Neural crest cell (in vitro differentiated cells): ENCODE data around the gene ST6GALNAC4. TPM values are rescaled to one million over a fixed set of nuclear protein-coding genes. Genes with fewer than 3 reads are reported as not detected.

ENCODE experiments used
- DNase-seq: peaks from one replicate; pipeline ENCODE4 v3.0.0; 2021; ENCODE audit warnings: low read depth, mixed read lengths, low spot score
- H3K27ac Mint-ChIP-seq: one replicate; pipeline ENCODE4 v1.8.0; 2021; ENCODE audit warnings: mild to moderate bottlenecking, mixed read lengths; ENCODE audit not compliant: unreplicated experiment
- H3K27me3 Mint-ChIP-seq: 2 replicates; pipeline ENCODE4 v1.8.0; 2021; ENCODE audit warnings: low read depth, mild to moderate bottlenecking, mixed read lengths
- H3K36me3 Mint-ChIP-seq: 2 replicates; pipeline ENCODE4 v1.8.0; 2021; ENCODE audit warnings: low read depth, mild to moderate bottlenecking, mixed read lengths
- H3K4me1 Mint-ChIP-seq: 2 replicates; pipeline ENCODE4 v1.8.0; 2021; ENCODE audit warnings: mixed read lengths
- H3K4me3 Mint-ChIP-seq: one replicate; pipeline ENCODE4 v1.8.0; 2021; ENCODE audit warnings: mild to moderate bottlenecking, mixed read lengths
- H3K9me3 Mint-ChIP-seq: 2 replicates; pipeline ENCODE4 v1.8.0; 2021; ENCODE audit warnings: mixed read lengths
- total RNA-seq: library from RNA; stranded (reverse); gene quantifications from 2 replicates; pipeline ENCODE4 v1.2.1, GENCODE V29; 2021
- TF ChIP-seq, protein P1 (sequence below): fragments of 200-600 bp; sonication (generic); conservative IDR thresholded peaks from 2 replicates; pipeline ENCODE4 v1.5.0; 2021; ENCODE audit warnings: antibody characterized with exemption, mild to moderate bottlenecking

Gene ST6GALNAC4
- total RNA-seq, 1 donor from 2014 or later, result 14.5 TPM

DNA sequence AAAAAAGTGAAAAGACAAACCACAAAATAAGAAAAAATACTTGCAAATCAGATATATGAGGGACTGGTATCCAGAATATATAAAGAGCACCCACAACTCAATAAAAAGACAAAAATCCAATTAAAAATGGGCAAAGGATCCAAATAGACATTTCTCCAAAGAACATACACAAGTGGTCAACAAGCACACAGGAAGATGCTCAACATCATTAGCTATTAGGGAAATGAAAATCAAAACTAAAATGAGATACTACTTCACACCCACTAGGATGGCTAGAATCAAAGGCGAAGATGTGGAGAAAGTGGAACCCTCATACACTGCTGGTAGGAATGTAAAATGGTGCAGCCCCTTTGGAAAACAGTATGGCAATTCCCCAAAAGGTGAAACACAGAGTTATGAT is 41.9 kb upstream of the ST6GALNAC4 start:
- Mint-ChIP-seq H3K27ac (no peak overlapping the region), H3K27me3 (no peaks in the 10 kb centered on the region), H3K36me3 (no peaks in the 10 kb centered on the region), H3K4me1 (peaks cover 41% of the 10 kb centered on the region), H3K9me3 (no peaks in the 10 kb centered on the region), H3K4me3 (no peak overlapping the region)
- no peak for DNase-seq
- TF ChIP-seq, protein P1, sequence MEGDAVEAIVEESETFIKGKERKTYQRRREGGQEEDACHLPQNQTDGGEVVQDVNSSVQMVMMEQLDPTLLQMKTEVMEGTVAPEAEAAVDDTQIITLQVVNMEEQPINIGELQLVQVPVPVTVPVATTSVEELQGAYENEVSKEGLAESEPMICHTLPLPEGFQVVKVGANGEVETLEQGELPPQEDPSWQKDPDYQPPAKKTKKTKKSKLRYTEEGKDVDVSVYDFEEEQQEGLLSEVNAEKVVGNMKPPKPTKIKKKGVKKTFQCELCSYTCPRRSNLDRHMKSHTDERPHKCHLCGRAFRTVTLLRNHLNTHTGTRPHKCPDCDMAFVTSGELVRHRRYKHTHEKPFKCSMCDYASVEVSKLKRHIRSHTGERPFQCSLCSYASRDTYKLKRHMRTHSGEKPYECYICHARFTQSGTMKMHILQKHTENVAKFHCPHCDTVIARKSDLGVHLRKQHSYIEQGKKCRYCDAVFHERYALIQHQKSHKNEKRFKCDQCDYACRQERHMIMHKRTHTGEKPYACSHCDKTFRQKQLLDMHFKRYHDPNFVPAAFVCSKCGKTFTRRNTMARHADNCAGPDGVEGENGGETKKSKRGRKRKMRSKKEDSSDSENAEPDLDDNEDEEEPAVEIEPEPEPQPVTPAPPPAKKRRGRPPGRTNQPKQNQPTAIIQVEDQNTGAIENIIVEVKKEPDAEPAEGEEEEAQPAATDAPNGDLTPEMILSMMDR, result no peak

DNA sequence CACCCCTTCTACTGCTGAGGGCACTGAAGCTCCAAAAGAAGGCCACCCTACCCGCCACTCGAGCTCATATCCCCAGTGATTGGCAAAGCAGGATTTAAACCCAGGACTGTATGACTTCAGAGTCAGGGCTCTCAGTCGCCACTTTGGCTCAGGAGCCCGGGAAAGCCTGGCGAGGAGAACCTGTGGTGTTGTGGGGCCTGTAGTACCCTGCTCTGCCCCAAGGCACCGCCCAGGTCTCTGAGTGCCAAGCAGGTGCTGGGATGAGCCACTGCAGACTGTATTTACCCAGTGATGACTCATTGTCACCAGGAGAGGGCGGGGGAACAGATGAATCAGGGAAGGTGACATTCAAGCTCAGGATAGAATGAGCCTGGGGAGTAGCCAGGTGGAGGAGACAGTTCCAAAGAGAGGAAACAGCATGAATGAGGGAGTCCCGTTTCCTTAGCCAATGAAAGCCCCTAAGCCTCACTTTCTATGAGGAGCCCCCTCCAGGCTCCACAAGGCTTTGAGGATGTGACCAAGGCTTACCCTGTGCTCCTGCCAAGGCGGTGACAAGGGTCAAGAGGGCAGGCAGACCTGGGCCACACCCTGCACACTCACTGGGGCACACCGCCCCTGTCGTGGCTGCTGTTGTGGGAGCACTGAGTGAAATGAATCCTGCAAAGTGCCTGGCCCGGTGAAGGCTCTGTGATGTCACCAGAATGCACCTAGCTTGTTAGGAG is 38.6 kb upstream of the ST6GALNAC4 start:
- TF ChIP-seq, protein P1, result peak; percentile 57
- H3K27ac Mint-ChIP-seq, result peak overlapping the region; percentile 12
- no peaks in the 10 kb centered on the region for H3K9me3 Mint-ChIP-seq
- DNase-seq, result no peak
- no peak overlapping the region for H3K4me3 Mint-ChIP-seq
- H3K4me1 Mint-ChIP-seq, result peaks cover 57% of the 10 kb centered on the region
- H3K36me3 Mint-ChIP-seq, result no peaks in the 10 kb centered on the region
- no peaks in the 10 kb centered on the region for H3K27me3 Mint-ChIP-seq

DNA sequence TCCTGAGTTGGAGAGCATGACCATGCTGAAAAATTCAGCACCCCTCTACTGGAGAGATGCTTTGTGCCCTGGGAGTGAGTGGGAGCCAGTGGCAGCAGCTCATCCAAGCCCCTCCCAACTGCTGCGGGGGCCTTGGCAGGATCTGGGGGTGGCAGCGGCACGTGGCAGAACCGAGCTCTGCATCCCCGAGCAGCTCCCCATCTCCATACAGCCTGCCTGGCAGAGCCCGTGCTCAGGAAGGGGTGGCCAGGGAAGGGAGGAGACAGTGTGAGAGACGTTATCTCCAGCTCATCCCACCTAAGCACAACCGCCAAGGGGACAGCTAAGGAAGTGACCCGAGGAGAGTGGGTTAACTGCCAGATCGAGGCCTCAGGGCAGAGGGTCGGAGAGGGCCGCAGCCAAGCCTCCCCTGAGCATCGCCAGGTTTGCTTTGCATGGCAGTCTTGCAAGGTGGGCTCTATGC is 38.0 kb upstream of the ST6GALNAC4 start:
- H3K4me1 Mint-ChIP-seq, result peaks cover 58% of the 10 kb centered on the region
- H3K27ac Mint-ChIP-seq, result peak overlapping the region; percentile 19
- H3K27me3 Mint-ChIP-seq, result no peaks in the 10 kb centered on the region
- H3K9me3 Mint-ChIP-seq, result no peaks in the 10 kb centered on the region
- TF ChIP-seq, protein P1, result no peak
- no peak overlapping the region for H3K4me3 Mint-ChIP-seq
- H3K36me3 Mint-ChIP-seq, result no peaks in the 10 kb centered on the region
- DNase-seq, result no peak

DNA sequence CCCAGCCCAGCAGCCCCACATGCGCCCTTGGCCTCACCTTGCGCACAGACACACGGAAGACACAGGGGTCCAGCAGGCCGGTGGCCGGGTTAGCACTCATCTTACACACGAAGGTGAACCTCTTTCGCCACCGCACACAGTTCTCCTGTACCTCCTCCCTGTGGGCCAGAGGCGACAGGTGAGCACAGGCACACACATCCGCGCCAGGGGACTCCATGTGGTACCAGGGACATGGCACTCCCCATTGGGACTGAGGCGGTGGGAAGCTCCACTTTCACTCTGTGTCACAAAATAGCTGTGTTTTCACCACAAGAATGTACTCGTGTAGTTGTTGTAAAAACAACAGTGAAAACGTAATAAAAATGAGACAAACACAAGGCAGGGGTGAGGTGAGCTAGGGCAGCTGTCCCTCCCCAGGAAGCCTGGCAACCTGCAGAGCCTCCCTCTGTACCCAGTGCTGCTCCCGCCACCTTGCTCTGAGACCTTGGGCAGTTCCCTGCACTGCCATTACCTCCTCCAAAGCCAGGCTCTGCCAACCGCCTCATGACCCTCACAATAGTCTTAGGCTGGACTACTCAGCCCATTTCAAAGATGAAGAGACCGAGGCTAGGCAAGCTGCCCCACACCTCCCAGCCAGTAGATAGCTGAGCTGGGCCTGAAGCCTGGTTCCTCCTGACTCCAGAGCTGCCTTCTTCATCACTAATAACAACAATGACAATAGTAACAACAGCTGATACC is 37.1 kb upstream of the ST6GALNAC4 start:
- Mint-ChIP-seq H3K36me3 (no peaks in the 10 kb centered on the region), H3K27me3 (no peaks in the 10 kb centered on the region), H3K4me3 (peak overlapping the region; percentile 41), H3K9me3 (no peaks in the 10 kb centered on the region), H3K27ac (no peak overlapping the region), H3K4me1 (peaks cover 53% of the 10 kb centered on the region)
- TF ChIP-seq, protein P1, result no peak
- DNase-seq, result no peak

DNA sequence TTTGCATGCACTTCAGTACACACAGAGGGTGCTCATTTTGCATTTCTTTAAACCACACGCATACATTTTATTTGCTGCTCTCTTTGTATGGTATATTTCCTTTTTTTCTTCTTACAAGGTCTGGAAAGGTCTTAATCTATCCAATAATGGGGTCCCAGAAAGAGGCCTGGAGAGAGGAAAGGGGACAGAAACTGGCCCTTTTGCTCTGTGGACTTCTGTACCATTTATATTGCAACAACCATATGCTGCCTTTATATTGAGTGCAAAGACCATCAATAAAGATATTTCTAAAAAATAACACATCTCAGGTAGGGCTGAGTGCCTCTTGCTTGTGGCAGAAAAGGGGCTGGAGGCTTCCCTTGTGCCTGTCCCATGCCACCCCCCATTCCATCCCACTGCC is 36.3 kb upstream of the ST6GALNAC4 start:
- no peak for DNase-seq
- no peak overlapping the region for H3K27ac Mint-ChIP-seq
- TF ChIP-seq, protein P1, result no peak
- H3K27me3 Mint-ChIP-seq, result no peaks in the 10 kb centered on the region
- no peaks in the 10 kb centered on the region for H3K36me3 Mint-ChIP-seq
- H3K4me1 Mint-ChIP-seq, result peaks cover 55% of the 10 kb centered on the region
- H3K9me3 Mint-ChIP-seq, result no peaks in the 10 kb centered on the region
- H3K4me3 Mint-ChIP-seq, result no peak overlapping the region
